Parathyroid adenoma (tissue), 2 donors: ENCODE data around the gene IGFBP6.
A peak's percentile ranks its signal among the peaks of the same experiment; 100 is the strongest.

Experiments
- H2AFZ ChIP-seq: fragments of 300-600 bp; sonication (generic); one replicate; pipeline ENCODE4 v1.7.0; 2017; ENCODE audit warnings: antibody characterized with exemption, mild to moderate bottlenecking
- H3K27ac ChIP-seq: fragments of 300-600 bp; sonication (generic); one replicate; pipeline ENCODE4 v1.7.0; 2017
- H3K27me3 ChIP-seq: fragments of 300-600 bp; sonication (generic); one replicate; pipeline ENCODE4 v1.7.0; 2017; ENCODE audit warnings: low read length; ENCODE audit not compliant: control insufficient read depth, insufficient read depth
- H3K36me3 ChIP-seq: fragments of 300-600 bp; sonication (generic); one replicate; pipeline ENCODE4 v1.7.0; 2017; ENCODE audit warnings: low read length; ENCODE audit not compliant: control insufficient read depth, insufficient read depth
- H3K4me1 ChIP-seq: fragments of 300-600 bp; sonication (generic); one replicate; pipeline ENCODE4 v1.7.0; 2017; ENCODE audit warnings: control low read depth
- H3K4me2 ChIP-seq: fragments of 300-600 bp; sonication (generic); one replicate; pipeline ENCODE4 v1.7.0; 2017; ENCODE audit warnings: low read length
- H3K4me3 ChIP-seq: fragments of 300-600 bp; sonication (generic); one replicate; pipeline ENCODE4 v1.7.0; 2017; ENCODE audit warnings: low read depth, low read length
- H3K79me2 ChIP-seq: fragments of 300-600 bp; sonication (generic); one replicate; pipeline ENCODE4 v1.7.0; 2017; ENCODE audit warnings: control low read depth
- H3K9ac ChIP-seq: fragments of 300-600 bp; sonication (generic); one replicate; pipeline ENCODE4 v1.7.0; 2017; ENCODE audit warnings: mild to moderate bottlenecking
- H3K9me3 ChIP-seq: fragments of 300-600 bp; sonication (generic); one replicate; pipeline ENCODE4 v1.7.0; 2017; ENCODE audit warnings: low read length; ENCODE audit not compliant: control insufficient read depth
- CTCF ChIP-seq: fragments of 300-600 bp; sonication (generic); IDR thresholded peaks from one replicate; pipeline ENCODE4 v1.7.0; 2017; ENCODE audit warnings: antibody characterized with exemption, mild to moderate bottlenecking
- donor health status: primary hyperparathyroidism.

The IGFBP6 gene

GRCh38 chr12:53099071-53099882 is 1.8 kb downstream of the IGFBP6 start:
- H3K4me2 ChIP-seq = no peak overlapping the region
- no peak overlapping the region for H2AFZ ChIP-seq
- H3K27me3 ChIP-seq = no peaks in the 10 kb centered on the region
- peak overlapping the region; percentile 40 for H3K27ac ChIP-seq
- H3K4me1 ChIP-seq = peaks cover 14% of the 10 kb centered on the region
- peak; percentile 89 for TF ChIP-seq CTCF
- no peaks in the 10 kb centered on the region for H3K36me3 ChIP-seq
- H3K79me2 ChIP-seq = no peaks in the 10 kb centered on the region
- no peak overlapping the region for H3K4me3 ChIP-seq
- no peaks in the 10 kb centered on the region for H3K9me3 ChIP-seq
- H3K9ac ChIP-seq = no peak overlapping the region

GRCh38 chr12:53100466-53101151 is 3.1 kb downstream of the IGFBP6 start:
- no peak for TF ChIP-seq CTCF
- Histone ChIP-seq H3K4me1 (peaks cover 14% of the 10 kb centered on the region), H3K9ac (no peak overlapping the region), H3K4me3 (no peak overlapping the region), H3K9me3 (no peaks in the 10 kb centered on the region), H3K36me3 (no peaks in the 10 kb centered on the region), H3K27ac (no peak overlapping the region), H3K27me3 (no peaks in the 10 kb centered on the region), H3K79me2 (no peaks in the 10 kb centered on the region), H2AFZ (no peak overlapping the region), H3K4me2 (no peak overlapping the region)

- Histone ChIP-seq H2AFZ (no peak overlapping the region), H3K36me3 (no peaks in the 10 kb centered on the region), H3K4me3 (no peak overlapping the region), H3K27me3 (no peaks in the 10 kb centered on the region), H3K4me1 (peaks cover 14% of the 10 kb centered on the region), H3K27ac (no peak overlapping the region), H3K4me2 (no peak overlapping the region), H3K79me2 (no peaks in the 10 kb centered on the region), H3K9me3 (no peaks in the 10 kb centered on the region), H3K9ac (no peak overlapping the region)
- TF ChIP-seq CTCF = no peak
Measured at GRCh38 chr12:53101266-53101665, 3.8 kb downstream of the IGFBP6 start.

- Histone ChIP-seq H3K79me2 (no peaks in the 10 kb centered on the region), H3K27ac (no peak overlapping the region), H3K27me3 (no peaks in the 10 kb centered on the region), H3K36me3 (no peaks in the 10 kb centered on the region), H3K4me3 (no peak overlapping the region), H3K4me2 (no peak overlapping the region), H3K4me1 (peaks cover 14% of the 10 kb centered on the region), H3K9ac (no peak overlapping the region), H3K9me3 (no peaks in the 10 kb centered on the region), H2AFZ (no peak overlapping the region)
- no peak for TF ChIP-seq CTCF
Measured at GRCh38 chr12:53101931-53102781, 4.7 kb downstream of the IGFBP6 start.
